ENCODE data around the gene KIRREL2.
"Not testable (repeated sequence)": the region's sequence is repeated elsewhere in the genome, so short reads cannot be mapped to it uniquely, and the experiment has no call there.

DNA sequence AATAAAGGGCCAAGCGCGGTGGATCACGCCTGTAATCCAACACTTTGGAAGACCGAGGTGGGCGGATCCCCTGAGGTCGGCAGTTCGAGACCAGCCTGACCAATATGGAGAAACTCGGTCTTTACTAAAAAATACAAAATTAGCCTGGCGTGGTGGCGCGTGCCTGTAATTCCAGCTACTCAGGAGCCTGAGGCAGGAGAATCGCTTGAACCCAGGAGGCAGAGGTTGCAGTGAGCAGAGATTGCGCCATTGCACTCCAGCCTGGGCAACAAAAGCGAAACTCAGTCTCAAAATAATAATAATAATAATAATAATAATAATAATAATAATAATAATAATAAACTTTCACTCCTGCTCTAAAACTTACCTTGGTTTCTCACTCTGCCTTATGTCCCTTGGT, 53.6 kb downstream of the KIRREL2 start:
- not testable (repeated sequence) for TF ChIP-seq POLR2A (IDR thresholded peaks at IDR 0.05; ENCODE audit: control extremely low read depth in 1 of 2, low read depth in 2 of 2, low read length in 2 of 2); HDAC2 (IDR thresholded peaks at IDR 0.05; ENCODE audit: borderline replicate concordance in 1 of 2, low read depth in 2 of 2, low read length in 2 of 2); EZH2 (IDR thresholded peaks at IDR 0.05; ENCODE audit: low read depth, low read length, severe bottlenecking); KDM5A (IDR thresholded peaks at IDR 0.05; ENCODE audit: low read length); YY1 (IDR thresholded peaks at IDR 0.05; ENCODE audit: low read depth, low read length); TAF1 (IDR thresholded peaks at IDR 0.05; ENCODE audit: low read depth, low read length); EP300 (IDR thresholded peaks at IDR 0.05; ENCODE audit: borderline replicate concordance in 1 of 2, low read depth in 2 of 2, low read length in 2 of 2); POLR2AphosphoS5 (IDR thresholded peaks at IDR 0.05; ENCODE audit: low read depth, low read length); MAFK (IDR thresholded peaks at IDR 0.05; ENCODE audit: low read depth, low read length)
- TF ChIP-seq, protein P1, sequence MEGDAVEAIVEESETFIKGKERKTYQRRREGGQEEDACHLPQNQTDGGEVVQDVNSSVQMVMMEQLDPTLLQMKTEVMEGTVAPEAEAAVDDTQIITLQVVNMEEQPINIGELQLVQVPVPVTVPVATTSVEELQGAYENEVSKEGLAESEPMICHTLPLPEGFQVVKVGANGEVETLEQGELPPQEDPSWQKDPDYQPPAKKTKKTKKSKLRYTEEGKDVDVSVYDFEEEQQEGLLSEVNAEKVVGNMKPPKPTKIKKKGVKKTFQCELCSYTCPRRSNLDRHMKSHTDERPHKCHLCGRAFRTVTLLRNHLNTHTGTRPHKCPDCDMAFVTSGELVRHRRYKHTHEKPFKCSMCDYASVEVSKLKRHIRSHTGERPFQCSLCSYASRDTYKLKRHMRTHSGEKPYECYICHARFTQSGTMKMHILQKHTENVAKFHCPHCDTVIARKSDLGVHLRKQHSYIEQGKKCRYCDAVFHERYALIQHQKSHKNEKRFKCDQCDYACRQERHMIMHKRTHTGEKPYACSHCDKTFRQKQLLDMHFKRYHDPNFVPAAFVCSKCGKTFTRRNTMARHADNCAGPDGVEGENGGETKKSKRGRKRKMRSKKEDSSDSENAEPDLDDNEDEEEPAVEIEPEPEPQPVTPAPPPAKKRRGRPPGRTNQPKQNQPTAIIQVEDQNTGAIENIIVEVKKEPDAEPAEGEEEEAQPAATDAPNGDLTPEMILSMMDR (IDR thresholded peaks at IDR 0.05; ENCODE audit: control extremely low read depth in 1 of 3, insufficient read depth in 1 of 3, low read depth in 1 of 3, low read length in 3 of 3) = not testable (repeated sequence)

Measured in H1 (cell line).